IMR-90 (cell line): Measurements from ENCODE around the gene PCGF3. TPM values are rescaled to one million over a fixed set of nuclear protein-coding genes. Genes with fewer than 3 reads are reported as not detected.

Experiments used
- ATAC-seq: fragments of 200-7000 bp; cut with Tn5 transposase; 2 replicates; pipeline ENCODE4 v1.9.1; 2020; ENCODE audit warnings: low read depth, mild to moderate bottlenecking, moderate library complexity
- BruUV-seq: library from RNA; stranded (reverse); fragments of 400-500 nt; replicated peaks from 2 replicates; lab custom pipeline; 2021; lab: Mats Ljungman, UMichigan
- CTCF ChIA-PET: fragments of 300-600 bp; formaldehyde crosslinking; extraction: SDS; loops from one replicate; lab custom pipeline; 2021; ENCODE audit warnings: antibody characterized with exemption; lab: Yijun Ruan, JAX
- POLR2A ChIA-PET: fragments of 300-600 bp; sonication (Branson Sonifier 250); formaldehyde crosslinking; loops from one replicate; lab custom pipeline; 2022; ENCODE audit warnings: antibody characterized with exemption; ENCODE audit not compliant: unreplicated experiment; lab: Charles Lee
- DNase-seq: peaks from one replicate; pipeline ENCODE4 v3.0.0; 2013
- H2AFZ ChIP-seq: replicated peaks from 2 replicates; pipeline ENCODE3; 2013; ENCODE audit warnings: low read length, mild to moderate bottlenecking; ENCODE audit not compliant: poor library complexity
- H2AK5ac ChIP-seq: 2 replicates; pipeline ENCODE4 v1.6.1; 2013; ENCODE audit warnings: low read depth, low read length, inconsistent platforms
- H2AK9ac ChIP-seq: replicated peaks from 2 replicates; pipeline ENCODE3; 2013; ENCODE audit warnings: mild to moderate bottlenecking, low read depth, low read length, moderate library complexity; ENCODE audit not compliant: poor library complexity
- H2BK120ac ChIP-seq: 2 replicates; pipeline ENCODE4 v1.6.1; 2013; ENCODE audit warnings: low read depth, low read length, inconsistent platforms
- H2BK15ac ChIP-seq: 3 replicates; pipeline ENCODE4 v1.6.1; 2013; ENCODE audit warnings: low read depth, low read length, inconsistent platforms
- H2BK20ac ChIP-seq: 2 replicates; pipeline ENCODE4 v1.6.1; 2013; ENCODE audit warnings: low read depth, mild to moderate bottlenecking, inconsistent platforms, low read length, moderate library complexity
- H2BK5ac ChIP-seq: 2 replicates; pipeline ENCODE4 v1.6.1; 2013; ENCODE audit warnings: mild to moderate bottlenecking, low read depth, low read length, inconsistent platforms; ENCODE audit not compliant: poor library complexity, severe bottlenecking
- H3K14ac ChIP-seq: replicated peaks from 2 replicates; pipeline ENCODE4 v1.6.1; 2013; ENCODE audit warnings: low read depth, low read length, inconsistent platforms
- H3K18ac ChIP-seq: 2 replicates; pipeline ENCODE4 v1.6.1; 2013; ENCODE audit warnings: low read depth, low read length, control low read depth
- H3K23ac ChIP-seq: 2 replicates; pipeline ENCODE4 v1.6.1; 2013; ENCODE audit warnings: low read depth, low read length, inconsistent platforms
- H3K27ac ChIP-seq: 2 replicates; pipeline ENCODE4 v1.5.1; 2013; ENCODE audit warnings: mild to moderate bottlenecking, control low read depth, low read length; ENCODE audit not compliant: insufficient read depth
- H3K27me3 ChIP-seq: 2 replicates; pipeline ENCODE4 v1.6.1; 2013; ENCODE audit warnings: low read length; ENCODE audit not compliant: control insufficient read depth, insufficient read depth
- H3K36me3 ChIP-seq: 2 replicates; pipeline ENCODE4 v1.6.1; 2013; ENCODE audit warnings: low read length, mixed read lengths; ENCODE audit not compliant: control insufficient read depth, insufficient read depth
- H3K4ac ChIP-seq: 2 replicates; pipeline ENCODE4 v1.6.1; 2013; ENCODE audit warnings: low read depth, low read length, inconsistent platforms
- H3K4me1 ChIP-seq: 2 replicates; pipeline ENCODE4 v1.6.1; 2013; ENCODE audit warnings: low read length, mixed read lengths; ENCODE audit not compliant: control insufficient read depth, insufficient read depth
- H3K4me2 ChIP-seq: 2 replicates; pipeline ENCODE4 v1.6.1; 2013; ENCODE audit warnings: low read depth, mild to moderate bottlenecking, control low read depth, low read length, moderate library complexity
- H3K4me3 ChIP-seq: 2 replicates; pipeline ENCODE4 v1.5.1; 2013; ENCODE audit warnings: low read depth, mild to moderate bottlenecking, control low read depth, low read length, moderate library complexity; ENCODE audit not compliant: insufficient read depth
- H3K56ac ChIP-seq: 2 replicates; pipeline ENCODE4 v1.6.1; 2013; ENCODE audit warnings: low read length, inconsistent platforms; ENCODE audit not compliant: insufficient read depth; ENCODE audit errors: extremely low read depth
- H3K79me1 ChIP-seq, 2 experiments: 2 replicates each; pipeline ENCODE4 v1.6.1; 2013; ENCODE audit warnings: low read length in 2 of 2, inconsistent platforms in 1 of 2, low read depth in 1 of 2
- H3K9ac ChIP-seq: 2 replicates; pipeline ENCODE4 v1.6.1; 2013; ENCODE audit warnings: low read depth, low read length, control low read depth
- H3K9me1 ChIP-seq: 2 replicates; pipeline ENCODE4 v1.6.1; 2013; ENCODE audit warnings: low read length, inconsistent platforms; ENCODE audit not compliant: insufficient read depth
- H3K9me3 ChIP-seq: 2 replicates; pipeline ENCODE4 v1.6.1; 2013; ENCODE audit warnings: low read length; ENCODE audit not compliant: control insufficient read depth, insufficient read depth
- H4K20me1 ChIP-seq: 2 replicates; pipeline ENCODE4 v1.6.1; 2013; ENCODE audit warnings: low read length, inconsistent platforms; ENCODE audit not compliant: insufficient read depth
- H4K5ac ChIP-seq: 2 replicates; pipeline ENCODE4 v1.6.1; 2013; ENCODE audit warnings: mild to moderate bottlenecking, low read depth, low read length, control low read depth
- H4K8ac ChIP-seq, 2 experiments: 2 replicates each; pipeline ENCODE4 v1.6.1; 2013; ENCODE audit warnings: low read depth in 2 of 2, low read length in 2 of 2, control low read depth in 1 of 2, inconsistent platforms in 1 of 2
- H4K91ac ChIP-seq: 2 replicates; pipeline ENCODE4 v1.6.1; 2013; ENCODE audit warnings: low read depth, low read length, inconsistent platforms; ENCODE audit not compliant: insufficient read depth
- BHLHE40 ChIP-seq: fragments of 150-350 bp; IDR thresholded peaks from 2 replicates; pipeline ENCODE4 v1.6.1; 2016; ENCODE audit warnings: mild to moderate bottlenecking, low read depth, low read length
- CEBPB ChIP-seq: IDR thresholded peaks from 2 replicates; pipeline ENCODE4 v1.6.1; 2012; ENCODE audit warnings: low read depth, low read length, improper control_type of control experiment
- CHD1 ChIP-seq: IDR thresholded peaks from 2 replicates; pipeline ENCODE4 v1.6.1; 2012; ENCODE audit warnings: low read depth, low read length, improper control_type of control experiment
- CTCF ChIP-seq: conservative IDR thresholded peaks from 2 replicates; pipeline ENCODE4 v1.5.1; 2012; ENCODE audit warnings: mild to moderate bottlenecking, low read depth, low read length, improper control_type of control experiment
- ELK1 ChIP-seq: fragments of 150-350 bp; IDR thresholded peaks from 2 replicates; pipeline ENCODE4 v1.6.1; 2016; ENCODE audit warnings: low read depth, mild to moderate bottlenecking, low read length, moderate library complexity, borderline replicate concordance
- FOS ChIP-seq: fragments of 150-350 bp; IDR thresholded peaks from 2 replicates; pipeline ENCODE4 v1.6.1; 2016; ENCODE audit warnings: low read depth, low read length
- MAFK ChIP-seq: IDR thresholded peaks from 2 replicates; pipeline ENCODE4 v1.6.1; 2012; ENCODE audit warnings: low read depth, low read length, improper control_type of control experiment
- MAZ ChIP-seq: IDR thresholded peaks from 2 replicates; pipeline ENCODE4 v1.6.1; 2012; ENCODE audit warnings: low read depth, mild to moderate bottlenecking, low read length, improper control_type of control experiment, moderate library complexity, borderline replicate concordance
- NFE2L2 ChIP-seq: fragments of 150-350 bp; IDR thresholded peaks from 2 replicates; pipeline ENCODE4 v1.6.1; 2016; ENCODE audit warnings: low read depth, mild to moderate bottlenecking, low read length
- POLR2A ChIP-seq: IDR thresholded peaks from 2 replicates; pipeline ENCODE4 v1.6.1; 2012; ENCODE audit warnings: mild to moderate bottlenecking, low read depth, low read length
- RCOR1 ChIP-seq: IDR thresholded peaks from 2 replicates; pipeline ENCODE4 v1.6.1; 2012; ENCODE audit warnings: mild to moderate bottlenecking, low read length, improper control_type of control experiment; ENCODE audit not compliant: insufficient replicate concordance
- SMC3 ChIP-seq: fragments of 150-350 bp; IDR thresholded peaks from 2 replicates; pipeline ENCODE4 v1.6.1; 2016; ENCODE audit warnings: low read depth, mild to moderate bottlenecking, antibody characterized with exemption, low read length, moderate library complexity
- USF2 ChIP-seq: fragments of 150-350 bp; IDR thresholded peaks from 2 replicates; pipeline ENCODE4 v1.6.1; 2017; ENCODE audit warnings: mild to moderate bottlenecking, antibody characterized with exemption, low read length, low read depth
- WGBS, 2 experiments: methylation state at CpG; one replicate each; pipeline versions ENCODE4 v1.1.5 to v1.1.7; 2013; ENCODE audit warnings: missing lambda C conversion rate in 2 of 2; ENCODE audit not compliant: insufficient read length in 1 of 2; ENCODE audit errors: extremely low coverage in 2 of 2; 5-methylcytosine and 5-hydroxymethylcytosine counted together
- dilution Hi-C: fragments of 300-500 bp; cut with HindIII; formaldehyde crosslinking; loops from one replicate; pipeline ENCODE4 v1.14.3; 2018; ENCODE audit warnings: low sequenced_read_pairs; ENCODE audit not compliant: unreplicated experiment
- in situ Hi-C: fragments of 300-500 bp; cut with MboI; formaldehyde crosslinking; loops from 3 replicates; pipeline ENCODE4 v1.14.3; 2019; ENCODE audit warnings: low sequenced_read_pairs, inconsistent platforms, mixed read lengths
- intact Hi-C: fragments of 100-400 bp; cut with micrococcal nuclease; formaldehyde crosslinking; loops from 2 replicates; pipeline ENCODE4 v1.10.0; 2022
- polyA plus RNA-seq, 3 experiments: library from polyadenylated mRNA; depleted of rRNA; stranded (reverse); fragments of >200 nt; gene quantifications; 2 replicates each; pipeline ENCODE4 v1.2.3, GENCODE V29; 2012; ENCODE audit warnings: low replicate concordance in 1 of 3
- total RNA-seq: library from RNA; depleted of rRNA; stranded (reverse); fragments of >200 nt; gene quantifications from 2 replicates; pipeline ENCODE4 v1.2.3, GENCODE V29; 2012

The PCGF3 gene
- total and polyA plus RNA-seq, 2 of the 4 experiments (the other 2 are of a cell fraction), result 40.0 to 55.3 TPM

GRCh38 chr4:688854-689681 lies 16.6 kb upstream of the PCGF3 start, which contains the start of gene SLC49A3:
SLC49A3 (minus strand) TSS chr4:689151; CDS start chr4:689127, 24 bp downstream.
- H2AFZ ChIP-seq, result peak within 1 kb of the TSS; percentile 72
- dilution Hi-C loops, result no loop called here
- H3K56ac ChIP-seq, result no peak within 1 kb of the TSS
- TF ChIP-seq NFE2L2, result no peak
- TF ChIP-seq RCOR1, result no peak
- no peak for TF ChIP-seq CEBPB
- no peak for TF ChIP-seq USF2
- TF ChIP-seq BHLHE40, result no peak
- no peak for TF ChIP-seq CTCF
- TF ChIP-seq FOS, result no peak
- no peak for TF ChIP-seq CHD1
- no peak for TF ChIP-seq POLR2A
- no peak for TF ChIP-seq MAZ
- TF ChIP-seq ELK1, result no peak
- no peak for TF ChIP-seq SMC3
- TF ChIP-seq MAFK, result no peak

More at GRCh38 chr4:688854-689681, 16.6 kb upstream of the PCGF3 start, which contains the start of gene SLC49A3:
- no peak for ATAC-seq
- 0 out of 2 replicates have a peak within 1 kb of the TSS, but pooled peaks have one; percentile 78 for H4K91ac ChIP-seq
- peak within 1 kb of the TSS; percentile 49 for H3K4ac ChIP-seq
- no peak within 1 kb of the TSS for H3K18ac ChIP-seq
- no peak within 1 kb of the TSS for H3K4me2 ChIP-seq
- H2BK20ac ChIP-seq, result peak within 1 kb of the TSS; percentile 71; the same call in 1 of the 2 replicates
- no peaks in the 10 kb centered on the region for H4K20me1 ChIP-seq
- ChIA-PET CTCF (interaction anchor here (0.6 kb wide), 1 partner anchor 1009 kb away, joined by 6 read pairs; no protein-coding TSS in a partner anchor), POLR2A (no interaction called here)
- H3K36me3 ChIP-seq, result no peaks in the 10 kb centered on the region
- peak within 1 kb of the TSS; percentile 89 for H2BK5ac ChIP-seq
- peak within 1 kb of the TSS; percentile 37; the same call in 1 of the 2 replicates for H3K23ac ChIP-seq
- no peak within 1 kb of the TSS; the same call in 1 of the 2 replicates for H3K27ac ChIP-seq
- peaks cover 0 to 4% of the 10 kb centered on the region in 2 experiments; a peak in 1 of 4 replicates for H3K79me1 ChIP-seq
- in situ Hi-C loops, result no loop called here
- peak within 1 kb of the TSS; percentile 97 for H2AK9ac ChIP-seq
- peaks cover 9% of the 10 kb centered on the region for H3K9me1 ChIP-seq
- H3K4me3 ChIP-seq, result no peak within 1 kb of the TSS
- H3K27me3 ChIP-seq, result peaks cover 11% of the 10 kb centered on the region
- peak within 1 kb of the TSS; percentile 72; the same call in 1 of the 2 replicates for H4K5ac ChIP-seq
- DNase-seq, result no peak
- no peak within 1 kb of the TSS for H2BK15ac ChIP-seq
- H3K4me1 ChIP-seq, result peaks cover 12% of the 10 kb centered on the region
- peak within 1 kb of the TSS in 1 of 2 experiments; percentile 77; a peak in 2 of 4 replicates for H4K8ac ChIP-seq
- peak within 1 kb of the TSS; percentile 65 for H2AK5ac ChIP-seq
- H3K9ac ChIP-seq, result no peak within 1 kb of the TSS
- intact Hi-C loops, result no loop called here
- BruUV-seq, result no TSS peak
- WGBS, 2 experiments, result 33% methylated on average over 25 of the region's 59 CpGs; no CpG with 5 or more reads in 1 of the 2 experiments
- peak within 1 kb of the TSS; percentile 60; the same call in 1 of the 2 replicates for H2BK120ac ChIP-seq
- H3K14ac ChIP-seq, result peak within 1 kb of the TSS; percentile 94
- no peaks in the 10 kb centered on the region for H3K9me3 ChIP-seq
